Neutrophil (primary cell): ENCODE results near the gene SORBS2.

ENCODE experiments used
- H3K27ac ChIP-seq: fragments of 200-600 bp; sonication (generic); 2 replicates; pipeline ENCODE4 v1.5.1; 2016; ENCODE audit warnings: mild to moderate bottlenecking, moderate library complexity
- H3K27me3 ChIP-seq: fragments of 200-600 bp; sonication (generic); 2 replicates; pipeline ENCODE4 v1.6.0; 2016; ENCODE audit warnings: mild to moderate bottlenecking
- H3K36me3 ChIP-seq: fragments of 200-600 bp; sonication (generic); 2 replicates; pipeline ENCODE4 v1.5.1; 2017
- H3K4me1 ChIP-seq, 2 experiments: fragments of 200-600 bp in 1 of 2; sonication (generic) in 1 of 2; 1 replicate in 1 of 2; 2 replicates in 1 of 2; pipeline versions ENCODE4 v1.5.1 to v1.6.1; 2013 to 2016; ENCODE audit warnings: low read depth in 1 of 2, low read length in 1 of 2, mild to moderate bottlenecking in 1 of 2, moderate library complexity in 1 of 2; ENCODE audit not compliant: control insufficient read depth in 1 of 2, insufficient read depth in 1 of 2
- H3K4me3 ChIP-seq, 2 experiments: fragments of 200-600 bp in 1 of 2; sonication (generic) in 1 of 2; 1 replicate in 1 of 2; 2 replicates in 1 of 2; pipeline ENCODE4 v1.5.1; 2013 to 2016; ENCODE audit warnings: low read depth in 1 of 2, low read length in 1 of 2, mild to moderate bottlenecking in 1 of 2, moderate library complexity in 1 of 2
- H3K9me3 ChIP-seq: fragments of 200-600 bp; sonication (generic); 2 replicates; pipeline ENCODE4 v1.5.1; 2016
- CTCF ChIP-seq: fragments of 200-600 bp; sonication (generic); IDR thresholded peaks from 2 replicates; pipeline ENCODE4 v1.5.1; 2016; ENCODE audit warnings: antibody characterized with exemption

The SORBS2 gene

GRCh38 chr4:185726931-185727330 is 85.1 kb downstream of the SORBS2 start:
- peaks cover 5% of the 10 kb centered on the region for H3K27me3 ChIP-seq
- H3K36me3 ChIP-seq, result no peaks in the 10 kb centered on the region
- H3K4me3 ChIP-seq, result no peak overlapping the region
- H3K9me3 ChIP-seq, result no peaks in the 10 kb centered on the region
- H3K27ac ChIP-seq, result no peak overlapping the region
- no peak for TF ChIP-seq CTCF
- H3K4me1 ChIP-seq, result no peaks in the 10 kb centered on the region

- Histone ChIP-seq H3K4me3 (no peak overlapping the region), H3K27me3 (peaks cover 5% of the 10 kb centered on the region), H3K4me1 (no peaks in the 10 kb centered on the region), H3K27ac (no peak overlapping the region), H3K36me3 (no peaks in the 10 kb centered on the region), H3K9me3 (no peaks in the 10 kb centered on the region)
- no peak for TF ChIP-seq CTCF
Observed at GRCh38 chr4:185723631-185724260, 88.2 kb downstream of the SORBS2 start.

GRCh38 chr4:185722029-185722316 is 90.0 kb downstream of the SORBS2 start:
- Histone ChIP-seq H3K27me3 (peaks cover 3% of the 10 kb centered on the region), H3K4me3 (no peak overlapping the region), H3K36me3 (no peaks in the 10 kb centered on the region), H3K4me1 (no peaks in the 10 kb centered on the region), H3K27ac (no peak overlapping the region), H3K9me3 (no peaks in the 10 kb centered on the region)
- no peak for TF ChIP-seq CTCF

GRCh38 chr4:185721190-185722028 is 90.6 kb downstream of the SORBS2 start:
- no peaks in the 10 kb centered on the region for H3K4me1 ChIP-seq
- no peak overlapping the region for H3K4me3 ChIP-seq
- TF ChIP-seq CTCF, result no peak
- no peaks in the 10 kb centered on the region for H3K36me3 ChIP-seq
- H3K27ac ChIP-seq, result no peak overlapping the region
- no peaks in the 10 kb centered on the region for H3K27me3 ChIP-seq
- H3K9me3 ChIP-seq, result no peaks in the 10 kb centered on the region

- H3K9me3 ChIP-seq, result no peaks in the 10 kb centered on the region
- no peak overlapping the region for H3K4me3 ChIP-seq
- no peaks in the 10 kb centered on the region for H3K4me1 ChIP-seq
- H3K27ac ChIP-seq, result no peak overlapping the region
- no peaks in the 10 kb centered on the region for H3K36me3 ChIP-seq
- TF ChIP-seq CTCF, result no peak
- H3K27me3 ChIP-seq, result peaks cover 2% of the 10 kb centered on the region
Observed at GRCh38 chr4:185719500-185719858, 92.5 kb downstream of the SORBS2 start.
